Activated effector memory CD4-positive, alpha-beta T cell treated with anti-CD3 and anti-CD28 coated beads, Interleukin-2, amount 50 U/mL, for 16 hours (primary cell): ENCODE data around the gene RALGDS.

ENCODE experiments used
- DNase-seq: peaks from one replicate; pipeline ENCODE4 v3.0.0-alpha.2; 2020

The RALGDS gene

GRCh38 chr9:133117271-133118178 lies 3.5 kb downstream of the RALGDS start:
- DNase-seq: no peak

- DNase-seq: peak; percentile 61
These were observed 4.5 kb downstream of the RALGDS start for GRCh38 chr9:133116346-133117231.

GRCh38 chr9:133115604-133116345 lies 5.3 kb downstream of the RALGDS start:
- DNase-seq: peak; percentile 89

GRCh38 chr9:133114886-133115603 lies 6.0 kb downstream of the RALGDS start:
- no peak for DNase-seq

- DNase-seq: no peak
These were observed 6.8 kb downstream of the RALGDS start for GRCh38 chr9:133113949-133114885.

GRCh38 chr9:133113163-133113948 lies 7.7 kb downstream of the RALGDS start:
- no peak for DNase-seq

- DNase-seq: peak; percentile 74
These were observed 8.4 kb downstream of the RALGDS start for GRCh38 chr9:133112663-133113026.

GRCh38 chr9:133111808-133112662 lies 9.0 kb downstream of the RALGDS start:
- DNase-seq: no peak

- no peak for DNase-seq
These were observed 10.9 kb downstream of the RALGDS start for GRCh38 chr9:133109931-133110650.

- DNase-seq: peak; percentile 55
These were observed 12.0 kb downstream of the RALGDS start for GRCh38 chr9:133108794-133109641.

- peak; percentile 47 for DNase-seq
These were observed 12.9 kb downstream of the RALGDS start for GRCh38 chr9:133107961-133108793.

- DNase-seq: peak; percentile 52
These were observed 13.8 kb downstream of the RALGDS start for GRCh38 chr9:133107245-133107722.

- peak; percentile 47 for DNase-seq
These were observed 14.4 kb downstream of the RALGDS start for GRCh38 chr9:133106511-133107244.

GRCh38 chr9:133105461-133105770 lies 15.6 kb downstream of the RALGDS start:
- peak; percentile 52 for DNase-seq

GRCh38 chr9:133104718-133105460 lies 16.2 kb downstream of the RALGDS start:
- DNase-seq: peak; percentile 50
